HL-60 (cell line): ENCODE measurements around the gene SCYGR8.

ENCODE experiments used
- GABPA ChIP-seq: IDR thresholded peaks from 2 replicates; pipeline ENCODE4 v1.6.1; 2012; ENCODE audit warnings: low read depth
- POLR2AphosphoS5 ChIP-seq: IDR thresholded peaks from 2 replicates; pipeline ENCODE4 v1.6.1; 2012; ENCODE audit warnings: low read depth
- TF ChIP-seq, protein P1 (sequence below): IDR thresholded peaks from one replicate; pipeline ENCODE4 v1.5.1; 2011; ENCODE audit warnings: low read length, control low read depth, inconsistent platforms; ENCODE audit not compliant: insufficient read depth
- TF ChIP-seq, protein P2 (sequence below): IDR thresholded peaks from 2 replicates; pipeline ENCODE4 v1.6.1; 2012; ENCODE audit warnings: low read depth; ENCODE audit not compliant: insufficient replicate concordance

DNA sequence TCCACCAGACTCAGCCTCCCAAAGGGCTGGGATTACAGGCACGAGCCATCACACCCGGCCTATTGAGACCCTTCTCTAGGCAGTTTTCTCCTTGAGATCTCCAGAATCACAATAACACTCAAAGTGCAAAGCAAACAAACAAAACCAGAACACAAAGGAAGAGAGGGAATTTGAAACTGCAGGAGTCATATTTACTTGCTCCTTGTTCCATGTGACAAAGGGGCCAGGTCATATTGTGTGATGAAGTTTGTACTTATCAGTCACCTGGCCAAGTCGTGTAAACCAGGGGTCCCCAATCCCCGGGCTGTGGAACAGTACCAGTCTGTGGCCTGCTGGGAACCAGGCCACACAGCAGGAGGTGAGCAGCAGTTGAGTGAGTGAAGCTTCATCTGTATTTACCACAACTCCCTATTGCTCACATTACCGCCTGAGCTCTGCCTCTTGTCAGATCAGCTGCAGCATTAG is 26.5 kb downstream of the SCYGR8 start:
- TF ChIP-seq GABPA: no peak
- TF ChIP-seq, protein P1, sequence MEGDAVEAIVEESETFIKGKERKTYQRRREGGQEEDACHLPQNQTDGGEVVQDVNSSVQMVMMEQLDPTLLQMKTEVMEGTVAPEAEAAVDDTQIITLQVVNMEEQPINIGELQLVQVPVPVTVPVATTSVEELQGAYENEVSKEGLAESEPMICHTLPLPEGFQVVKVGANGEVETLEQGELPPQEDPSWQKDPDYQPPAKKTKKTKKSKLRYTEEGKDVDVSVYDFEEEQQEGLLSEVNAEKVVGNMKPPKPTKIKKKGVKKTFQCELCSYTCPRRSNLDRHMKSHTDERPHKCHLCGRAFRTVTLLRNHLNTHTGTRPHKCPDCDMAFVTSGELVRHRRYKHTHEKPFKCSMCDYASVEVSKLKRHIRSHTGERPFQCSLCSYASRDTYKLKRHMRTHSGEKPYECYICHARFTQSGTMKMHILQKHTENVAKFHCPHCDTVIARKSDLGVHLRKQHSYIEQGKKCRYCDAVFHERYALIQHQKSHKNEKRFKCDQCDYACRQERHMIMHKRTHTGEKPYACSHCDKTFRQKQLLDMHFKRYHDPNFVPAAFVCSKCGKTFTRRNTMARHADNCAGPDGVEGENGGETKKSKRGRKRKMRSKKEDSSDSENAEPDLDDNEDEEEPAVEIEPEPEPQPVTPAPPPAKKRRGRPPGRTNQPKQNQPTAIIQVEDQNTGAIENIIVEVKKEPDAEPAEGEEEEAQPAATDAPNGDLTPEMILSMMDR: no peak
- TF ChIP-seq POLR2AphosphoS5: no peak
- TF ChIP-seq, protein P2, sequence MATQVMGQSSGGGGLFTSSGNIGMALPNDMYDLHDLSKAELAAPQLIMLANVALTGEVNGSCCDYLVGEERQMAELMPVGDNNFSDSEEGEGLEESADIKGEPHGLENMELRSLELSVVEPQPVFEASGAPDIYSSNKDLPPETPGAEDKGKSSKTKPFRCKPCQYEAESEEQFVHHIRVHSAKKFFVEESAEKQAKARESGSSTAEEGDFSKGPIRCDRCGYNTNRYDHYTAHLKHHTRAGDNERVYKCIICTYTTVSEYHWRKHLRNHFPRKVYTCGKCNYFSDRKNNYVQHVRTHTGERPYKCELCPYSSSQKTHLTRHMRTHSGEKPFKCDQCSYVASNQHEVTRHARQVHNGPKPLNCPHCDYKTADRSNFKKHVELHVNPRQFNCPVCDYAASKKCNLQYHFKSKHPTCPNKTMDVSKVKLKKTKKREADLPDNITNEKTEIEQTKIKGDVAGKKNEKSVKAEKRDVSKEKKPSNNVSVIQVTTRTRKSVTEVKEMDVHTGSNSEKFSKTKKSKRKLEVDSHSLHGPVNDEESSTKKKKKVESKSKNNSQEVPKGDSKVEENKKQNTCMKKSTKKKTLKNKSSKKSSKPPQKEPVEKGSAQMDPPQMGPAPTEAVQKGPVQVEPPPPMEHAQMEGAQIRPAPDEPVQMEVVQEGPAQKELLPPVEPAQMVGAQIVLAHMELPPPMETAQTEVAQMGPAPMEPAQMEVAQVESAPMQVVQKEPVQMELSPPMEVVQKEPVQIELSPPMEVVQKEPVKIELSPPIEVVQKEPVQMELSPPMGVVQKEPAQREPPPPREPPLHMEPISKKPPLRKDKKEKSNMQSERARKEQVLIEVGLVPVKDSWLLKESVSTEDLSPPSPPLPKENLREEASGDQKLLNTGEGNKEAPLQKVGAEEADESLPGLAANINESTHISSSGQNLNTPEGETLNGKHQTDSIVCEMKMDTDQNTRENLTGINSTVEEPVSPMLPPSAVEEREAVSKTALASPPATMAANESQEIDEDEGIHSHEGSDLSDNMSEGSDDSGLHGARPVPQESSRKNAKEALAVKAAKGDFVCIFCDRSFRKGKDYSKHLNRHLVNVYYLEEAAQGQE: no peak
